GOT3 (cell line): ENCODE results near the gene NRARP.

Source experiments
- DNase-seq: peaks from one replicate; lab custom pipeline; 2025; ENCODE audit warnings: mixed read lengths; lab: John Stamatoyannopoulos, UW

Gene NRARP

GRCh38 chr9:137321726-137322361 is 19.8 kb upstream of the NRARP start:
- DNase-seq: no peak

- DNase-seq: no peak
Measured at GRCh38 chr9:137320555-137321384, 18.7 kb upstream of the NRARP start.

GRCh38 chr9:137319739-137320551 is 17.9 kb upstream of the NRARP start:
- DNase-seq: no peak

- no peak for DNase-seq
Measured at GRCh38 chr9:137319011-137319738, 17.1 kb upstream of the NRARP start.

GRCh38 chr9:137318602-137319001 is 16.5 kb upstream of the NRARP start:
- no peak for DNase-seq

- no peak for DNase-seq
Measured at GRCh38 chr9:137317718-137318511, 15.8 kb upstream of the NRARP start.

GRCh38 chr9:137317021-137317717 is 15.1 kb upstream of the NRARP start:
- no peak for DNase-seq

GRCh38 chr9:137316012-137316981 is 14.2 kb upstream of the NRARP start:
- DNase-seq: no peak

GRCh38 chr9:137315581-137316011 is 13.5 kb upstream of the NRARP start:
- DNase-seq: no peak

GRCh38 chr9:137314561-137315560 is 12.8 kb upstream of the NRARP start:
- no peak for DNase-seq

GRCh38 chr9:137313956-137314560 is 12.0 kb upstream of the NRARP start:
- DNase-seq: no peak

GRCh38 chr9:137313326-137313936 is 11.4 kb upstream of the NRARP start:
- no peak for DNase-seq

GRCh38 chr9:137312852-137313325 is 10.8 kb upstream of the NRARP start:
- DNase-seq: no peak

- no peak for DNase-seq
Measured at GRCh38 chr9:137311986-137312851, 10.1 kb upstream of the NRARP start.

GRCh38 chr9:137311171-137311985 is 9.3 kb upstream of the NRARP start:
- no peak for DNase-seq
